BE2C (cell line): ENCODE measurements around the gene WASHC4.

Experiments used
- DNase-seq: peaks from one replicate; pipeline ENCODE4 v3.0.0-alpha.2; 2020
- H3K27me3 ChIP-seq: fragments of 250-450 bp; sonication (Bioruptor Pico); 2 replicates; pipeline ENCODE4 v1.5.1; 2020; ENCODE audit warnings: mild to moderate bottlenecking
- H3K36me3 ChIP-seq: fragments of 250-450 bp; sonication (Bioruptor Pico); 2 replicates; pipeline ENCODE4 v1.5.1; 2020; ENCODE audit warnings: mild to moderate bottlenecking
- H3K4me1 ChIP-seq: fragments of 250-450 bp; sonication (Bioruptor Pico); 2 replicates; pipeline ENCODE4 v1.5.1; 2020
- H3K4me3 ChIP-seq: 2 replicates; pipeline ENCODE4 v1.5.1; 2011; ENCODE audit warnings: low read depth, low read length
- H3K9me3 ChIP-seq: fragments of 250-450 bp; sonication (Bioruptor Pico); 2 replicates; pipeline ENCODE4 v1.5.1; 2020
- CTCF ChIP-seq: IDR thresholded peaks from 2 replicates; pipeline ENCODE4 v1.5.1; 2012; ENCODE audit warnings: mild to moderate bottlenecking, low read depth, low read length

The WASHC4 gene

GRCh38 chr12:105078712-105079570 lies 28.6 kb upstream of the WASHC4 start:
- Histone ChIP-seq H3K4me1 (no peaks in the 10 kb centered on the region), H3K9me3 (no peaks in the 10 kb centered on the region), H3K4me3 (no peak overlapping the region), H3K36me3 (no peaks in the 10 kb centered on the region), H3K27me3 (no peaks in the 10 kb centered on the region)
- no peak for TF ChIP-seq CTCF
- no peak for DNase-seq

GRCh38 chr12:105083031-105083430 lies 24.5 kb upstream of the WASHC4 start:
- Histone ChIP-seq H3K9me3 (no peaks in the 10 kb centered on the region), H3K27me3 (no peaks in the 10 kb centered on the region), H3K36me3 (no peaks in the 10 kb centered on the region), H3K4me1 (no peaks in the 10 kb centered on the region), H3K4me3 (peak overlapping the region; percentile 93)
- peak; percentile 31 for DNase-seq
- TF ChIP-seq CTCF, result no peak

GRCh38 chr12:105083551-105084105 lies 23.9 kb upstream of the WASHC4 start:
- no peaks in the 10 kb centered on the region for H3K9me3 ChIP-seq
- no peak; the same call in 1 of the 2 replicates for TF ChIP-seq CTCF
- no peaks in the 10 kb centered on the region for H3K36me3 ChIP-seq
- no peaks in the 10 kb centered on the region for H3K27me3 ChIP-seq
- H3K4me1 ChIP-seq, result no peaks in the 10 kb centered on the region
- peak overlapping the region; percentile 93 for H3K4me3 ChIP-seq
- peak; percentile 52 for DNase-seq

GRCh38 chr12:105084251-105085250 lies 23.0 kb upstream of the WASHC4 start, which contains the start of gene ALDH1L2:
Gene ALDH1L2, minus strand, starts transcription at chr12:105084458. Its CDS starts 22 bp downstream, at chr12:105084436.
- no peaks in the 10 kb centered on the region for H3K4me1 ChIP-seq
- DNase-seq, result peak; percentile 96
- no peaks in the 10 kb centered on the region for H3K36me3 ChIP-seq
- H3K9me3 ChIP-seq, result no peaks in the 10 kb centered on the region
- peak within 1 kb of the TSS; percentile 93 for H3K4me3 ChIP-seq
- H3K27me3 ChIP-seq, result no peaks in the 10 kb centered on the region
- TF ChIP-seq CTCF, result no peak

- no peak for TF ChIP-seq CTCF
- Histone ChIP-seq H3K9me3 (no peaks in the 10 kb centered on the region), H3K4me3 (no peak overlapping the region), H3K4me1 (no peaks in the 10 kb centered on the region), H3K27me3 (no peaks in the 10 kb centered on the region), H3K36me3 (no peaks in the 10 kb centered on the region)
- DNase-seq, result no peak
These were observed 22.0 kb upstream of the WASHC4 start for GRCh38 chr12:105085501-105085900.
